Fibroblast of the aortic adventitia (primary cell): Measurements from ENCODE around the gene FAM3A. TPM values are rescaled to one million over a fixed set of nuclear protein-coding genes. Genes with fewer than 3 reads are reported as not detected.
"Not testable (repeated sequence)": the region's sequence is repeated elsewhere in the genome, so short reads cannot be mapped to it uniquely, and the experiment has no call there.

Experiments used
- DNase-seq: peaks from one replicate; pipeline ENCODE4 v3.0.0-alpha.2; 2010; ENCODE audit warnings: low read depth
- H3K4me3 ChIP-seq: 2 replicates; pipeline ENCODE4 v1.5.1; 2011; ENCODE audit warnings: low read depth, mild to moderate bottlenecking, control low read depth, low read length, moderate library complexity
- CTCF ChIP-seq: IDR thresholded peaks from 2 replicates; pipeline ENCODE4 v1.5.1; 2011; ENCODE audit warnings: mild to moderate bottlenecking, low read length, control low read depth, inconsistent platforms; ENCODE audit not compliant: insufficient read depth
- total RNA-seq: library from RNA; depleted of rRNA; stranded (reverse); fragments of >200 nt; gene quantifications from 2 replicates; pipeline ENCODE4 v1.2.3, GENCODE V29; 2012; ENCODE audit warnings: low replicate concordance

The FAM3A gene
- total RNA-seq, 1 donor = 20.0 TPM

GRCh38 chrX:154506483-154507332 lies 9.3 kb downstream of the FAM3A start:
- H3K4me3 ChIP-seq = no peak overlapping the region
- no peak for TF ChIP-seq CTCF
- no peak for DNase-seq

- no peak overlapping the region for H3K4me3 ChIP-seq
- no peak for TF ChIP-seq CTCF
- no peak for DNase-seq
Observed at GRCh38 chrX:154505734-154506133, 10.3 kb downstream of the FAM3A start.

- no peak for TF ChIP-seq CTCF
- DNase-seq = no peak
- no peak overlapping the region for H3K4me3 ChIP-seq
Observed at GRCh38 chrX:154502989-154503388, 13.0 kb downstream of the FAM3A start.

- no peak for DNase-seq
- TF ChIP-seq CTCF = no peak
Observed at GRCh38 chrX:154502098-154502497, 13.9 kb downstream of the FAM3A start.

GRCh38 chrX:154501423-154501822 lies 14.6 kb downstream of the FAM3A start:
- H3K4me3 ChIP-seq, DNase-seq: not testable (repeated sequence)

More at GRCh38 chrX:154502098-154502497, 13.9 kb downstream of the FAM3A start:
- H3K4me3 ChIP-seq = no peak overlapping the region

GRCh38 chrX:154496591-154497137 lies 19.4 kb downstream of the FAM3A start:
- DNase-seq, H3K4me3 ChIP-seq: not testable (repeated sequence)

GRCh38 chrX:154495472-154495922 lies 20.5 kb downstream of the FAM3A start:
- no peak for TF ChIP-seq CTCF
- H3K4me3 ChIP-seq = no peak overlapping the region
- DNase-seq = no peak

GRCh38 chrX:154494715-154495114 lies 21.3 kb downstream of the FAM3A start:
- H3K4me3 ChIP-seq = no peak overlapping the region
- no peak for DNase-seq
- no peak for TF ChIP-seq CTCF
